Stimulated activated CD4-positive, alpha-beta T cell treated with anti-CD3 and anti-CD28 coated beads, Interleukin-4, amount 100 ng/mL, for 24 hours (primary cell): ENCODE measurements around the gene UQCRC1.

Experiments
- DNase-seq: peaks from one replicate; pipeline ENCODE4 v3.0.0-alpha.2; 2020

Gene UQCRC1

DNA sequence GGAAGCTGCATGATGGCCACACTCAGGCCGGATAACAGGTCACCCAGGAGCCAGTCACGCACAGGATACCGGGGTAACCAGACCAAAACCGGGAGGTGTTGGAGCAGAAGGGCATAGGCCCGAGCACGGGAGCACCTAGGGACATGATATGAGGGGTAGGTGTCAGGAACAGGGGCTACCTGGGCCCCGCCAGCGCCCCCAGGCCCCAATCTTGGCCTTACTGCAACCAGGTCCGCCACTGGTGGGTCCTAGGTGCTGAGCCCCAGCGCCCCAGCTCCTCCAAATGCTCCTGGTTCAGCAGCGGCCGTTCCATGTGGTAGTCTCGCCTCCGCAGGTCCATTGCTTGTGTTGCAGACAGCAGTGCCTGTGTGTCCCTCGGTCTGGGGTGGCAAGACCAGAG is 23.8 kb upstream of the UQCRC1 start:
- no peak for DNase-seq

DNA sequence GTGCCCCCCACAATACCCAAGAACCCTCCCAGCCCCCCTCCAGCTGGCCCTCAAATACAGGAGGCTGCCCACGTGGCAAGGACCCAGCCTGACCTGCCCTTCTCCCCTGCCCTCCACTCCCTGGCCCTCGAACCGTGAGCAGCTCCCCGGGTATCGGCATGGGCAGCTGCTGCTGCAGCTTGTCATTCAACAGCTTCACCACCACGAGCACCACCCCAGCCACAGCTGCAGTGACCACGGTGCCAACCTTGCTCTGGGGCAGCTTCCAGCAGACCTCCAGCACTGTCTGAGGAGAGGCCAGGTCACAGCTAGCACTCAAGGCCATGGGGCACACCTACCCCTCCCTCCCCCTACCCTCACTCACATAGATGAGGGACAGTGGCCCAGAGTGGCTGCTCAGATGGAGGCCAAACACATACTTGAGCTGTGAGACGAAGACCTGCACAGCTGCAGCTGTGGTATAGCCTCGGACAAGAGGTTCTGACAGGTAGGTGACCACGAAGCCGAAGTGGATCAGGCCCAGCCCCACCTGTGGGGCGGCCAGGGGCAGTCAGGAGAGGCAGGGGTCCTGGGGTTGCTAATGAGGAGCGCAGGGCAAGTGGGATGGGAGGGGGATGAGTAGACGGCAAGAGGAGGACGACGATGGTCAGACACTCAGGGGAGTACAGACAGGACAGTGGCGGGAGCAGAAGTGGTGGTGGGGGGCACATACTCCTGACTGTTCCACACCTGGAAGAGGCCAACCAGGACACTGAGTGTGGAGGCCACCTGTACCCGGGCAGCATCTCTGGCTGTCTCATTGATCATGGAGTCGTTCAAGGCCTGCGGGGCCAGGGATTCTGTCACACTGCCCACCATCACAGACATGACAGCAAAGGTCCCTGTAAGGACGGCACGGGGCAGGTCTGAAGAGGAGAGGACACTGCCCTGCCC is 22.3 kb upstream of the UQCRC1 start:
- no peak for DNase-seq

DNA sequence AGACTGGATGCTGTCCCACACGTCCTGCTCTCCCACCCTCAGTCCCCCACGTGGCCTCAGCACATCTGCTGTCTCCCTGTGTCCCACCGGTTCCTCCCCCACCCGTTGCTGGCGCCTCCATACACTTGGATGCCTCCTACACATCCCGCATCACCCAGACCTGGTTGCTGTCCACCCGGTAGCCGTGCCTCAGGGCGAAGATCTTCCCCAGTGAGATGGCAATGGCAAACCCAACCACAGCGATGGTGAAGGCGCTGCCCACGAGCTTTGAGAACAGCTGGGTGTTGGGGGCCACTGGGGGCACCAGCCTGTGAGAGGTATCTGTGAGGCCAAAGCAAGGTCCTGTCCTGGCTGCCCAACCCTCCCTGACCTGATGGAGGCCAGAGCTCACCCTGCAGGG is 21.4 kb upstream of the UQCRC1 start:
- no peak for DNase-seq

DNA sequence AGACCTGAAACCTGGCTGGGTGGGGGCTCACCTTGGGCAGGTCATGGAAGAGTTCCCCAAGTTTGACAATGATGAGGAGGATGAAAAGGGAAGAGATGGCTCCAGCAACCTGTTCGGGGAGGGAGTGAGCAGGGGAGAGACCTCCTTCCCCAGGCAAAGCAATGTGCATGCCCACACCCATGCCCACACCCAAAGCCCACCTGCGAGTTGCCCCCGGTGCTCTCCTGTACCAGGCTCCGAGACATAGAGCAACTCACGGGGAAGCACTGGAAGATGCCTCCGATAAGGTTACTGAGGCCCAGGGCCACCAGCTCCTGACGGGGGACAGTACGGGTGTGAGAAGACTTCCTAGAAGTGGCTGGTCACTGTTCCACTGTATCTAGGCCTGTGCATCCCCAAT is 21.0 kb upstream of the UQCRC1 start:
- DNase-seq, result no peak

DNA sequence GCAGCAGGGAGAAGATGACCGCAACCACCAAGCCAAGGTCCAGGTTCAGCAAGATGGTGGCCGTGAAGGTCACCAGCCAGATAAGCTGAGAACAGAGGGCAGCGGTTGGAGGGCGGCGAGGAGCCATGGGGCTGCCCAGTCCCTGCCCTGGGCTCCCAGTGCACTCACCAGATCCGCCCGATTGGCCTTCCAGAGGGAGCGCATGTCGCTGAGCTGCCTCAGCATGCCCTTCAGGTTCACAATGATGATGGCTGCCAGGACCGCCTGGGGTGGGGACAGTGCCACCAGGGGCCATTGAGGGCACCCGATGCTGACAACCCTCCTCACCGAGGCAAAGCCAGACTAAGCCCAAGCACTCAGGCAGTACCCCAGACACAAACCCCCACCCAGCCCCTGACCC is 20.4 kb upstream of the UQCRC1 start:
- no peak for DNase-seq

DNA sequence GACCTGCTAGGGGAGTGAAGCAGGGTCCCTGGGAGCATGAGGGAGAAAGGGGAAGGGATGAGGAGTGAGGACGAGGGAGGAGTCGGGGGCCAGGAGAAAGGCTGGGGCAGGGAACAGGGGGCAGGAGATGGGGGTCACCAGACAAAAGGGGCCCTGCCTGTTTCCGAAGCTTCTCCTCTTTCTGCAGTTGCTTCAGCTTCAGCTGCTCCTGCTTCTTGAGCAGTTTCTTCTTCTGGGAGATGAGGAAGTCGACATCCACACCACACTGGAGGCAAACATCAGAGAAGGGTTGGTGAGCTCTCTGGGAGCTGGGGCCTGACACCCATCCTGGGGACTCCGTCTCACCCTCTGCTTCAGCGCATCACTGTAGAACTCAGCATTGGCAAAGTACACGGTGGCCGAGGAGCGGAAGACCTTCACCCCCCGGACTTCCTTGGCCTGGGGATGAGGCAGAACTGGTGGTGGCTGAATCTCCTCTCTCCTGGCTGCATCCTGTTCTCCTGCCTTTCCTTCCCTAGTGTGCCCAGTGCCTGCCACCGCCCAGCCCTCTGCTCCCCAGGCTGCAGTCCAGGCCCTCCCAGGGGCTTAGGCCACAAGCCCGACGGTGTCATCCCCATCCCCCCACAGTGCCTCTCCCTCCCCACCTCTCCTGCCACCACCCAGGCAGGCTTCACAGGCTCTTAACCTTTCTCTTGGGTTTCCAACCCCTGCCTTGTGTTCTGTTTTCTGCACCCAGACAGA is 19.0 kb upstream of the UQCRC1 start:
- no peak for DNase-seq

DNA sequence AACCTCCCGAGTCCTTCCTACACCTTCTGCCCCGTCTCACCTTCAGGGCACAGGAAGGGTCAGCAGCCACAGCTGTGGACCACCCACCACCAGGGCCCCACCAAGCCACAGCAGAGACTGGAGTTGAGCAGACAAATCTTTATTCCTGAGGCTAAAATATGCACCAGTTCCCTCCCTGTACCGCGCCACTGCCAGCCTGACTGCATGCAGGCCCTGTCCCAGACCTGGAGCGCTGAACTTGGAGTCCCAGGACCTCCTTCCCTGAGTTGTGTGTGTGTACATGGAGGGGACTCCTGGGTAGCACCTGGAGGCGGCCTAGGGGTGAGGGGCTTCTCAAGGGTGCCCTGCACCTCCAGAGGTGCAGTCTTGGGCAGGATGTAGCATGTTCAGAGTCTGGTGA is 16.2 kb upstream of the UQCRC1 start:
- DNase-seq, result no peak

DNA sequence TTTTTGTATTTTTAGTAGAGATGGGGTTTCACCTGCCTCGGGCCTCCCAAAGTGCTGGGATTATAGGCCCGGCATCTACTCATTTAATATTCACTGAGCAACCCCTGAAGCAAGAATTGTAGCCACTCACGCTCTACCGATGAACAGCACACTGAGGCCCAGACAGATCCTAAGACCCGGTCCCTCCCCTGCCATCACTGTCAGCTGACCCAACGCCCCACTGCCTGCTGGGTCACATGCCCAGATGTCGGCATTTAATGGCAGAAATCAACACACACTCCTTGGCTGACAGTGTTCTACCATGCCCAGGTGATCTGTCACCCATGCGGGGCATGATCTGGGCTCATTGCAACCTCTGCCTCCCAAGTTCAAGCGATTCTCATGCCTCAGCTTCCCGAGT is 15.3 kb upstream of the UQCRC1 start:
- no peak for DNase-seq

DNA sequence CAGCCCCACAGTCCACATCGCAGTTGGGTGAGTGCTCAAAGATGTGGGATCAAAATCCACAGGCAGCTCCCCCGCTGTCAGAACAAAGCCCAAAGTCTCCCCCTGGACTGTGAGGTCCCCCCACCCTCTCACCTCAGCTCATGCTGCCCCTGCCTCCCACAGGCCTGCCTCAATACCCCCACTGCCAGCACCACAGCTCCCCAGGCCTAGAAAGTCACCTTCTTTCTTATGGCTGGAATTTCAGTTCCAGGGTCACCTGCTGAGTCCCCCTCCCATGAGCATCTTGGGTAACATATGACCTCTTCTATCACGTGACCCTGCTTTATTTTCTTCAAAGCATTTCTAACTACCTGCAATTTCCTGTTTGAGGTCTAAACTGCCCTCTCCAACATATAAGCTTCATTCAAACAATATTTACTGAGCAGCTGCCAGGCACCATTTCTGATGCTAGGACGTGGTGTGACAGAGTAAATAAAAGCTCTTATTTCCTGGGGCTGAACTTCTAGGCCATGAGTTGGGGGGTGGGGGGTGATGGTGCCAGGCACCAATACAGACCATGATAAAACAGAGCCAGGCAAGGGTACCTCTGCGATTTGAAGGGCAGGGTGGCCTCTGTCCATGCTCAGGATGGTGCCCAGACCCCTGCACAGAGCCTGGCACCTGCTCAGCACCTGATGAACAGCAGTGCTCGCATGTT is 14.6 kb upstream of the UQCRC1 start:
- no peak for DNase-seq

DNA sequence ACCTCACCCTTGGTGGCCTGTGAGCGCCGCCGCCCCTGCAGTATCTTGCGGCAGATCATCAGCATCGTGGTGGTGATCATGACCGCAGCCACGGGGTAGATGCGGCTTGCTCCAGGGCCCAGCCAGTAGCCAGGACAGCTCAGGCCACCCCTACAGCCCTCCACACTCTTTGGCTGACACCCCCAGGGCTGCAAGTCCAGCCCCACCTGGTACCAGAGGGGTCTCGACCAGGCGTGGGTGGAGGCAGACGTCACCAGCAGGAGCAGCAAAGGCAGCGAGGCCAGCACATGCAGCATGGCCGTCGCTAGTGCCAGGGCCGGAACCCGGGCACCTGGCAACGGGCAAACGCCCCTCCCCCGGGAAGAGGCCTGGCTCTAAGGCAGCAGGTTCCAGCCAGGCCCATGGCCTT is 12.0 kb upstream of the UQCRC1 start, which contains the start of gene TMEM89:
Gene TMEM89 (minus strand): TSS at position 309 of the 409 bp plus-strand sequence. CDS start 13 bp downstream, at position 296.
- DNase-seq, result no peak

DNA sequence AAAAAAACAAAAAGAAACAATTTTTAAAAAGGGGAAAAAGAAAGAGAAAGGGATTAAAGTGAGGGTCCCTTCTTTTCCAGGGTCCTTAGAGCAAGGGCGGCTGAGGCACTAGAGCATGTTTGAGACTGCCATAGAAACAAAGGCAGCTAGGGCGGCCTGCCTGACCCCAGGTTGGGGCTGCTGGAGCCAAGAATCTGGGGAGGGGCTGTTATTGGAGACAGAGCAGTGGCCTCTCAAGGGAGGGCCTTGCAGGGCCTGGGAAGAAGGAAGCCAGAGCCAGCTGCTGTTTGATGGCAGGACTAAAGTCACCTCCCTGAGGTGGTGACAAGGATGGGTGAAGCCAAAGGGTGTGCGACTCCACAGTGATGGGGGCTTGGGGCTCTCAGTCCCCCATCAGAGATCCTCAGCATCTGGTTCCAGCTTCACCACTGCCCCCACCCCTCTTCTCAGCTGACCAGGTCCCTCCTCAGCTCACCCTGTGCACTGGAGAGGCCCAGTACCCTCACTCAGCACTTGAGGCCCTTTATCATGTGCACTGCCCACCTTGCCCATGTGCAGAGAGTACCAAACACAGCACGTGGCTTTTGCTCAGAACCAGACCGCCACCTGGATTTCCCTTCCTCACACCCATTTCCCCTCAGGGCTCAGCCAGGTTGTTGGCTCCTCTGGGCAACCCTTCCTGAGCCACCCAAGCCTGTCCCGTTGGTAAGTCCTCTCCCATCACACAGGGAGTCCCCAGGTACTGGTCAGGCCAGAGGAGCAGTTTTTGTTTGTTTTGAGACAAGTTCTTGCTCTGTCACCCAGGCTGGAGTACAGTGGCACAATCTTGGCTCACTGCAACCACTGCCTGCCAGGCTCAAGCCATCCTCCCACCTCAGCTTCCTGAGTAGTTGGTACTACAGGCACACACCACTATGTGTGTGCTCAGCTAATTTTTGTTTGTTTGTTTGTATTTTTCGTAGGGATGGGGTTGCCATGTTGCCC is 10.4 kb upstream of the UQCRC1 start:
- no peak for DNase-seq

DNA sequence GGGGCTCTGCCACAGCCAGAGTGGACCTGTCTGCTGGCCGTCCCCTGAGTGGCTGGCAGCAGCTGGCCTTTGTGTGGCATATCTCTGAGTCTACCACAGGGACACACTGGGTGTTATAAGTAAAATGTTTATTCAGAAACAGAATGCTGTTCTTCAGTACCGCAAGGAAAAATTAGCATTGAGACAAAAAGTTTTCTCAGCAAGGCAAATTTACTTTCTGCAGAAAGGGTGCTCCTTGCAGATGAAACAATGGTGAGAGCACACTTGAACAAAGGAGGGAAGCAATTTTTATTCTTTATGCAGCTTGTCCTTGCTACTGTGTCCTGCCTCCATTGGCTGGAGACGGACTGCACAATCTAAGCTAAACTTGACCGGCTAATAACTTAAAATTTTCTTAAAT is 8.1 kb upstream of the UQCRC1 start:
- DNase-seq, result no peak

DNA sequence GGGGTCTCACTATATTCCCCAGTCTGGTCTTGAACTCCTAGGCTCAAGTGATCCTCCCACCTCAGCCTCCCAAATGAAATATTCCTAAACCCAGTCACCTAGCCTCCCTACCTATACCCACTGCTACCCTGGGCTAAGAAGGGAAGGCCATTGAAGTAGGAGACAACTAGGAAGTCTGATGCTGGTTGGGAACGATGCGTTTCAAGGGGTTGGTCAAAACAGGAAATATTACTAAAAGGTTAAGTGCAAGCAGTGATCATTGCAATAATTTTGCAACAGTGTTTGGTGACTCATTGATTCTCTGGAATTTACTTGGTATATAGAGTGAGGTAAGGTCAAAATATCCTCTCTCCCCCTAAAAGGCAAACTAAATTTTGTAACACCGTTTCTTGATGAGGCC is 4.6 kb upstream of the UQCRC1 start:
- no peak for DNase-seq

DNA sequence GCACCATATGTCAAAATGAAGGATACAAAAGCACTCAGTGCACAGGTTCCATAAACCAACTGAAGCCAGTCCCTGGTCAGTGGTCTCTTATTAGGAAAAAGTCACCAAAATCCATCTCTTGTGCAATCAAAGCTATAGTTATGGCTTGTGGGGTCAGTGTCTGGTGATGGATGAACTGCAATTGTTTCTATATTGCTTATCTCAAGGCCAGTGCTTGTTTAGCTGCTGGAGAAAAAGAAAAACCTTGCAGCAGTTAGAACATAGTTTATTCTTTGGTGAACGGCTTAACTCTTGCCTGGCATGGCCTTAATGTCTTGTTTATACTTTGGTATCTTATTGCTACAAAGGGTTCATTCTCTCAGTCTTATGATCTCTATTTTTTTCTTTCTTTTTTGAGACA is 2.9 kb upstream of the UQCRC1 start:
- no peak for DNase-seq

DNA sequence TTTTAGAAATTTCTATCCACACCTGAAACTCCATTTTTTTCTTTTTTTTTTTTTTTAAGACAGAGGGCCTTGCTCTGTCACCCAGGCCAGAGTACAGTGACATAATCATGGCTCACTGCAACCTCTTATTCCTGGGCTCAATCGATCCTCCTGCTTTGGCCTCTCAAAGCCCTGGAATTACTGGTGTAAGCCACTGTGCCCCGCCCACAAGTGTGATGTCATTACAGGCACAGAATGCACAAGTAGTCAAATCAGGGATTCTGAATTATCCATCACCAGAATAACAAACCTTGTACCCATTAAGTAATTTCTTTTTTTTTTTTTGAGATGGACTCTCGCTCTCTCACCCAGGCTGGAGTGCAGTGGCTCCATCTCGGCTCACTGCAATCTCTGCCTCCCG is 1.9 kb downstream of the UQCRC1 start:
- no peak for DNase-seq

DNA sequence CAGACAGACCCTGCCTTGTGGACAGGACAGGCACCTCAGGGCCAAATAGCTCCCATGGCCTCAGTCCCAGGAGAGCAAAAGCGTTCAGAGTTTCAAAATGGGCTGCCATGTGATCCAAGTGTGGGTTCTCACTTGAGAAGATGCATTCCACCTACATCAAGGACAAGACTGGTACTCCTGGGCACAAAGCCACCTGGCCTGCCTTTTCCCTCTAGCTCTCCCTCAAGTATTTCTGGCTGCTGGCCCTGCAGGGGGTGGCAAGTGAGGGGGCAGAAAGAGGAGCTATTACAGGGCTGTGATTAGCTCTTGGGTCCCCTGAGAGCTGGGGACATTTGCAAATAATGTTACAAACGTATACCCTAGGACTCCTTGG is 7.8 kb downstream of the UQCRC1 start:
- DNase-seq, result no peak

DNA sequence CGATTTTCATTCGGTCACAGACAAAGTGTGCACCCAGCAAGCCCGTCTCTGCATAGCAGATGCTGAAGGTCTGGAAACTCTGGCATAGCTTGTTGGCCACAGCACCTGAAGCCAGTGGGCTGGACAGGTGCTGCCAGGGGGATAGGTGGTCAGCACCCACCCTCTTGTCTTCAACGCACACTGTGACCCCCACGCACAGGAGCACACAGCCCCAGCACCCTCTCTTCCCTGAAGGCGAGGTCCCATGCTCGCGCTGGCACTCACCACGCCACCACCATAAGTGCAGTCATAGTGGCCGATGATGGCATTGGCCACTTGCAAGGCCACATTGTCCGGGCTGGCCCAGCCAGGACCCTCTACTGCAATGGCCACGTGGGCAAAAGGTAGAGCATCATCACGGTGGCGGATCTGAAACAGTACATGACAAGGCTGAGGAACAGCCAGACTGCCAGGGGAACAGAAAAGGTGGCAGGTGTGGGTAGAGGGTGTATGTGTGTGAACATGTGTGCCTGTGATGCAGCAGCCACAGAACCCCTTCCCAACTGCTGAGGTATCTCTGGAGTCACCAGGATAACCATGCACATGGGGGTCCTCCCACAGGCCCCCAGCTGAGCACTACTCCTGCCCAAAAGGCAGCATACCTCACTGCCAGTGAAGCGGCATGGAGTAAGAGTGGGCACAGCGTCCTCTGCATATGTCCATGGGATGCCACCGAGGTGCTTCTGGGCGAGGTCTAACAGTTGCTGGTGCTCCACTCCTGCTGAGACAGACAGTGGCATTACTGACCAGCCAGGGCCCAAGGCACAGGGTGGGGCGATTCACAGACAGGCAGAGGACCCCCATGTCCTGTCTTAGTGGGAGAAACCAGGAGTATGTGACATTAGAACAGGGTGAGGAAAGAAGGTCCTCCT is 8.5 kb downstream of the UQCRC1 start:
- no peak for DNase-seq

DNA sequence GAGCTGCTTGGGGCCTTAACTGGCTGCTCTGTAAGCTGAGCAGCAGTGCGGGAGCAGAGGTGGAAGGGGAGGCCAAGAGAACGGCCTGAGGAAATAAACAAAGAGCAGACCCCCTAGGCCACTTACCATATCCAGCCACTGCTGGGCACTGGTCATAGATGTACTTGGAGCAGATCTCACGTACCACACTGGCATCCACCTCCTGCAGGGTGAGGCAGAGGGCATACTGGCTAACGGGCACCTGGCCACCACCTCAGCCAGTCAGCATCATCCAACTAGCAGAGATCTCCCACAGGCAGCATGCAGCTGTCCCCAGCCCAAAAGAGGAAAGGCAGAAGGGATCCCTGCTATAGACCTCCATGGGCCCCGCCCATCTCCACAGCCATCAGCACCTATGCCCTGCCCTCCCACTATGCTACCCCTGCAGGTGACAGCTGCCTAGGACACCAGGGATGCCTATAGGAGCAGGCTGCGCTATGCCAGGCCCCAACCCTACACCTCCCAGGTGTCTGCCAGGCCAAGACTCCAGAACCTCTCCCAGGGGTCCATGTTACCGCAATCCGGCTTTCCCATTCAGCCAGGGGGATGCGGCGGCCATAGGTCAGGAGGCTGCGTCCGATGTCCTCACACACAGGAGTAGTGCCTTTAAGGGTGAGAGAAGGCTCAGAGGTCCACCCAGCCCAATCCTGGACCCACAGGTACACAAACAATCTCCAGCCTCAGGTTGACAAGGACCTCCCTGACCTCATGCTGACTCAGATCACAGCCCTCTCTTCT is 9.7 kb downstream of the UQCRC1 start:
- no peak for DNase-seq

DNA sequence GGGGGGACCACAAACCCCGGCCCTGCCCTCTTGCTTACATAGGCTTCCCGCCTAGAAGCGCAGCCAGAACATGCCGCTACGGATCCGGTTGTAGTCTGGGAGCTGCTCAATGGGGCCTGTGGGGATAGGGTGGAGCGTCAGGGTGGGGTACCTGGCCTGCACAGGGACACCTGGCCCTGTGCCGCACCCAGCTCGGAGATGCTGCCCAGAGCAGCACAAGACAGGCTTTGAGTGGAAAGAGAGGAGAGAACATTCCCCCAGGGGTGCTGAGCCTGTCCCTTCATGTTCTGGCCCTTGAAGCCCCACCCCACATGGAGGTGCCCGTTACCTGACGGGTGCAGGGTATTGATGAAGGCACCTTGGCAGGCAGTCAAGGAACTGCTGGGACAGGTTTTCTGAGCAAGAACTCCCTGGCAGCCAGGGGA is 10.4 kb downstream of the UQCRC1 start:
- no peak for DNase-seq

DNA sequence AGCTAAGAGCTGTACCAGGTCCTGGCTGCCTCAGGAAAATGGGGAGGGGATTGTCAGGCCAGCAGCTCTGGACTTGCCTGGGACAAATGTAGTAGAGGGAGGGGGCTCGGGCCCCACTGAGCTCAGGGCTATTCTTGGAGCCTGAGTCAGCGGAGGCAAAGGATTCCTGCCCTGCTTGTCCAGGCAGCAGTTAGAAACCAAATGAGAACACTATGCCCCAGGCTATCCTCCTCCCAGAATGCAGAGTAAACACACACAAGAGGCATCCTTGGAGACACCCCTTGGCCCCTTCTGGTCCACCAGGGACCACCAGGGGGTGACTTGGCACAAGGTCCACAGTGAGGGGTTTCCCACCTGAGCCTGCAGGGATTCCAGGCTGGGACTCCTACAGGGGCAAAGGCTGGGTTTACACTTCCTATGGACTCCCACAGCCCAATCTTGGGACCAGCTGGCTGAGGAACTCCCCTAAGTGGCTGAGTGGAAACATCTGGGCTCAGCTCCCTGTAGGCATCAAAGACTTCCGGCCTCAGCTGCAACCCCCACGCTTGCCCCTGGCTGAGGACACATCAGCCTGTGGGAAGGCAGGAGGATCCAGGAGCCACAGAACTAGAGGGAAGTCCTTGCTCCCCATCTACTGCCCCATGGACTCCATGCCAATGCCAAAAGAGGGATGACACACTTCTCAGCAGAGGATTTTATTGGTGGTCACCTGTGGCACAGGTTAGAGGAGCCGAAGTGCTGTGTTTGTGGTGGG is 10.9 kb downstream of the UQCRC1 start:
- DNase-seq, result no peak
